ENCODE data around the gene TMEM260. TPM values are rescaled to one million over a fixed set of nuclear protein-coding genes. Genes with fewer than 3 reads are reported as not detected.

TMEM260 gene
- total RNA-seq, 2 donors from 2014 or later, result 29.4 to 40.8 TPM

DNA sequence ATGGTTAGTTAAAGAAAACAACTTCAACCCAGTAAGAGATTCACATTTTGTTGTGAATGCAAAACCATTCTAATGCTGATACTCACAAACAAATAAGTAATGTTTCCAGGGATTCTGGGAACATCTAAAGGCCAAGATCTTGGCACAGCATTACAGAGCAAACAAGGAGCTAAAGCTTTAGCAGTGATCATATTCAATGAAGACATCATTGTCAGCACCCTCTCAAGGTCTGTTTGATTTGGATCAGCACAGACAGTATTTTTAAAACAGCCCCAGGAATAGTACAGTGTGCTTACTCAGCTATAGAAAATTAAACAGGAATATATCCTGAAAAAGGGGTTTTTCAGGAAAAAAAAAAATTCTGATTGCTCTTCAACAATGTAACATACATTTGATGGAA, 71.4 kb downstream of the TMEM260 start:
- Histone ChIP-seq H3K36me3 (ENCODE audit: control insufficient read depth, insufficient read depth, low read length) (peaks cover 21% of the 10 kb centered on the region), H3K27me3 (ENCODE audit: control insufficient read depth, insufficient read depth, low read length, poor library complexity, severe bottlenecking) (no peaks in the 10 kb centered on the region), H3K4me3 (ENCODE audit: low read length) (no peak overlapping the region), H3K9ac (ENCODE audit: extremely low read depth, low read length, poor library complexity, severe bottlenecking) (no peak overlapping the region), H3K9me3 (ENCODE audit: control insufficient read depth, low read length) (no peaks in the 10 kb centered on the region), H3K27ac (ENCODE audit: low read depth, low read length) (no peak overlapping the region), H3K4me1 (ENCODE audit: control insufficient read depth, insufficient read depth, low read length) (no peaks in the 10 kb centered on the region)
- DNase-seq, result no peak
- Mint-ChIP-seq H3K4me1 (peaks cover 20% of the 10 kb centered on the region), H3K4me3 (no peak overlapping the region), H3K27me3 (ENCODE audit: insufficient read depth) (no peaks in the 10 kb centered on the region), H3K27ac (peak overlapping the region; percentile 9), H3K9me3 (no peaks in the 10 kb centered on the region), H3K36me3 (ENCODE audit: low read depth) (peaks cover 10% of the 10 kb centered on the region)
- TF ChIP-seq, protein P1, sequence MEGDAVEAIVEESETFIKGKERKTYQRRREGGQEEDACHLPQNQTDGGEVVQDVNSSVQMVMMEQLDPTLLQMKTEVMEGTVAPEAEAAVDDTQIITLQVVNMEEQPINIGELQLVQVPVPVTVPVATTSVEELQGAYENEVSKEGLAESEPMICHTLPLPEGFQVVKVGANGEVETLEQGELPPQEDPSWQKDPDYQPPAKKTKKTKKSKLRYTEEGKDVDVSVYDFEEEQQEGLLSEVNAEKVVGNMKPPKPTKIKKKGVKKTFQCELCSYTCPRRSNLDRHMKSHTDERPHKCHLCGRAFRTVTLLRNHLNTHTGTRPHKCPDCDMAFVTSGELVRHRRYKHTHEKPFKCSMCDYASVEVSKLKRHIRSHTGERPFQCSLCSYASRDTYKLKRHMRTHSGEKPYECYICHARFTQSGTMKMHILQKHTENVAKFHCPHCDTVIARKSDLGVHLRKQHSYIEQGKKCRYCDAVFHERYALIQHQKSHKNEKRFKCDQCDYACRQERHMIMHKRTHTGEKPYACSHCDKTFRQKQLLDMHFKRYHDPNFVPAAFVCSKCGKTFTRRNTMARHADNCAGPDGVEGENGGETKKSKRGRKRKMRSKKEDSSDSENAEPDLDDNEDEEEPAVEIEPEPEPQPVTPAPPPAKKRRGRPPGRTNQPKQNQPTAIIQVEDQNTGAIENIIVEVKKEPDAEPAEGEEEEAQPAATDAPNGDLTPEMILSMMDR (conservative IDR thresholded peaks at IDR 0.05), result no peak

DNA sequence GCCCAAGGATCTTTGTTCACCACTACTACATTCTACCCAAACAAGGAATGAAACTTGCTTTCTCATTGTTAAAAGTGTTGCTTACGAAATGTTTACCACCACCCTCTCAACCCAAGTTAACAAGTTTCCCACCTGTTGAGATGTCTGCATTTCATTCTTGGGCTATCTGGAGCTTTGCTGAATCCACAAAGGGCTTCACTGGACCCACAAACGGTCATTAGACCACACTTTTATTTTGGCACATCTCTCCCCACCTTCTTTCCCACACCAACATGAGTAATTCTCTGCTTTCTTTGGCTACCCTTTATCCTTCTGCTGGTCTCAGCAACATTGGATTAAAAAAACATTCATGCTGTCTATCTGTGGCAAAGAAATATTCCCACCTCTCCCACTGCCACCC, 78.0 kb downstream of the TMEM260 start:
- H3K27ac Mint-ChIP-seq, result peak overlapping the region; percentile 98
- TF ChIP-seq, protein P1 (conservative IDR thresholded peaks at IDR 0.05), result no peak
- no peaks in the 10 kb centered on the region for H3K36me3 Mint-ChIP-seq (ENCODE audit: low read depth)
- H3K4me3 Mint-ChIP-seq, result peak overlapping the region; percentile 26
- H3K4me1 Mint-ChIP-seq, result peaks cover 53% of the 10 kb centered on the region
- 20 to 68% methylated on average over 2 of the region's 2 CpGs for WGBS, 2 experiments (ENCODE audit: insufficient coverage in 1 of 2, insufficient read length in 1 of 2)
- no peaks in the 10 kb centered on the region for H3K9me3 Mint-ChIP-seq
- DNase-seq, result peak; percentile 74
- no peaks in the 10 kb centered on the region for H3K27me3 ChIP-seq (ENCODE audit: control insufficient read depth, insufficient read depth, low read length, poor library complexity, severe bottlenecking)
- H3K9ac ChIP-seq (ENCODE audit: extremely low read depth, low read length, poor library complexity, severe bottlenecking), result peak overlapping the region; percentile 73
- no peak overlapping the region for H3K4me3 ChIP-seq (ENCODE audit: low read length)
- no peaks in the 10 kb centered on the region for H3K27me3 Mint-ChIP-seq (ENCODE audit: insufficient read depth)
- peaks cover 8% of the 10 kb centered on the region for H3K36me3 ChIP-seq (ENCODE audit: control insufficient read depth, insufficient read depth, low read length)
- H3K4me1 ChIP-seq (ENCODE audit: control insufficient read depth, insufficient read depth, low read length), result peaks cover 17% of the 10 kb centered on the region
- no peaks in the 10 kb centered on the region for H3K9me3 ChIP-seq (ENCODE audit: control insufficient read depth, low read length)
- H3K27ac ChIP-seq (ENCODE audit: low read depth, low read length), result peak overlapping the region; percentile 27

DNA sequence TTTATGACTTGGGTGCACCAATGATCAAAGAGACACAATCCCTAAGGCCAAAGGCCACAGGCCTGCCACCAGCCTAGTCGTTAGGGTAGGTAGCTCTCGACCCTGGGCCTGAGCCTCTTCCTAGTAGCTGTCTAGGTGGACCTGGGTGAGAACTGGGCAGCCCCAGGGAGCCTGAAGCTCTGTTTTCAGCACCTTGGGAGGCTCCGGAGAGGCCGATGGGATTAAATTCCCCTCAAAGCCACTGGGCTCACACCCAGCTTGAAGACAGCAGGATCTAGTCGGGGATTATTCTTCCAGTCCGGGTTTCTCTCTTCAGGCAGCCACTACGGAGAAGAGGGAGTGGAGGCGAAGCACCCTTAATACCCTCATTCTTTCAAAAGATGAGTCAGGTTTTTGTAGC, 79.8 kb downstream of the TMEM260 start:
- H3K4me3 ChIP-seq (ENCODE audit: low read length), result peak overlapping the region; percentile 51
- Mint-ChIP-seq H3K4me1 (peaks cover 58% of the 10 kb centered on the region), H3K27ac (peak overlapping the region; percentile 98), H3K9me3 (peaks cover under 1% of the 10 kb centered on the region), H3K4me3 (no peak overlapping the region), H3K36me3 (ENCODE audit: low read depth) (no peaks in the 10 kb centered on the region), H3K27me3 (ENCODE audit: insufficient read depth) (no peaks in the 10 kb centered on the region)
- H3K4me1 ChIP-seq (ENCODE audit: control insufficient read depth, insufficient read depth, low read length), result peaks cover 17% of the 10 kb centered on the region
- peak overlapping the region; percentile 37 for H3K9ac ChIP-seq (ENCODE audit: extremely low read depth, low read length, poor library complexity, severe bottlenecking)
- H3K9me3 ChIP-seq (ENCODE audit: control insufficient read depth, low read length), result no peaks in the 10 kb centered on the region
- H3K27me3 ChIP-seq (ENCODE audit: control insufficient read depth, insufficient read depth, low read length, poor library complexity, severe bottlenecking), result no peaks in the 10 kb centered on the region
- peak; percentile 91 for DNase-seq
- TF ChIP-seq, protein P1 (conservative IDR thresholded peaks at IDR 0.05), result no peak
- H3K27ac ChIP-seq (ENCODE audit: low read depth, low read length), result no peak overlapping the region
- H3K36me3 ChIP-seq (ENCODE audit: control insufficient read depth, insufficient read depth, low read length), result peaks cover 9% of the 10 kb centered on the region
- WGBS, 2 experiments (ENCODE audit: insufficient coverage in 1 of 2, insufficient read length in 1 of 2), result 2 to 10% methylated on average over 4 to 8 of the region's 8 CpGs

All from endodermal cell (in vitro differentiated cells).